Keratinocyte (primary cell): ENCODE results near the gene CHN2. TPM values are rescaled to one million over a fixed set of nuclear protein-coding genes. Genes with fewer than 3 reads are reported as not detected.

ENCODE experiments used
- DNase-seq: peaks from one replicate; pipeline ENCODE4 v3.0.0-alpha.2; 2011; ENCODE audit warnings: low read depth, missing footprints, low spot score
- FAIRE-seq: peaks from 2 replicates; lab custom pipeline; 2011; peaks lifted over from hg19 to GRCh38; lab: Jason Lieb, UNC
- H2AFZ ChIP-seq: 2 replicates; pipeline ENCODE4 v1.6.0; 2012; ENCODE audit warnings: low read length, control low read depth, inconsistent platforms; ENCODE audit not compliant: control insufficient read depth
- H3K27ac ChIP-seq: 2 replicates; pipeline ENCODE4 v1.5.1; 2011; ENCODE audit warnings: low read length; ENCODE audit not compliant: control insufficient read depth, insufficient read depth
- H3K27me3 ChIP-seq: 3 replicates; pipeline ENCODE4 v1.6.0; 2011; ENCODE audit warnings: low read length; ENCODE audit not compliant: control insufficient read depth, insufficient read depth; ENCODE audit errors: extremely low read depth
- H3K36me3 ChIP-seq, 2 experiments: 2 replicates in 1 of 2; 3 replicates in 1 of 2; pipeline ENCODE4 v1.5.1; 2011; ENCODE audit warnings: low read length in 2 of 2, mild to moderate bottlenecking in 1 of 2; ENCODE audit not compliant: control insufficient read depth in 2 of 2, insufficient read depth in 2 of 2; ENCODE audit errors: extremely low read depth in 1 of 2
- H3K4me1 ChIP-seq: 3 replicates; pipeline ENCODE4 v1.5.1; 2011; ENCODE audit warnings: low read length; ENCODE audit not compliant: control insufficient read depth, insufficient read depth; ENCODE audit errors: extremely low read depth
- H3K4me2 ChIP-seq: 3 replicates; pipeline ENCODE4 v1.6.0; 2011; ENCODE audit warnings: low read depth, low read length; ENCODE audit not compliant: control insufficient read depth, insufficient read depth; ENCODE audit errors: extremely low read depth
- H3K4me3 ChIP-seq, 3 experiments: fragments of 200-600 bp in 1 of 3; sonication (generic) in 1 of 3; 2 replicates in 2 of 3; 3 replicates in 1 of 3; pipeline ENCODE4 v1.5.1; 2011 to 2016; ENCODE audit warnings: low read length in 3 of 3, mild to moderate bottlenecking in 3 of 3, control low read depth in 2 of 3, inconsistent platforms in 1 of 3, low read depth in 1 of 3, mixed read lengths in 1 of 3, mixed run types in 1 of 3, moderate library complexity in 1 of 3; ENCODE audit not compliant: control insufficient read depth in 2 of 3, insufficient read depth in 2 of 3; ENCODE audit errors: extremely low read depth in 1 of 3
- H3K79me2 ChIP-seq: 2 replicates; pipeline ENCODE4 v1.6.0; 2012; ENCODE audit warnings: low read length; ENCODE audit not compliant: control insufficient read depth, insufficient read depth
- H3K9ac ChIP-seq: 3 replicates; pipeline ENCODE4 v1.6.0; 2011; ENCODE audit warnings: low read length; ENCODE audit not compliant: control insufficient read depth, insufficient read depth; ENCODE audit errors: extremely low read depth
- H3K9me1 ChIP-seq: 3 replicates; pipeline ENCODE4 v1.6.0; 2011; ENCODE audit warnings: low read length; ENCODE audit not compliant: control insufficient read depth, insufficient read depth; ENCODE audit errors: extremely low read depth
- H3K9me3 ChIP-seq: 2 replicates; pipeline ENCODE4 v1.5.1; 2012; ENCODE audit warnings: low read depth, low read length; ENCODE audit not compliant: control insufficient read depth
- H4K20me1 ChIP-seq: 3 replicates; pipeline ENCODE4 v1.6.0; 2011; ENCODE audit warnings: low read length; ENCODE audit not compliant: control insufficient read depth, insufficient read depth; ENCODE audit errors: extremely low read depth
- CTCF ChIP-seq, 3 experiments: IDR thresholded peaks in 1 of 3; conservative IDR thresholded peaks in 1 of 3; optimal IDR thresholded peaks in 1 of 3; 2 replicates in 2 of 3; 3 replicates in 1 of 3; pipeline versions ENCODE3 to v1.5.1; 2011; ENCODE audit warnings: low read length in 3 of 3, mild to moderate bottlenecking in 3 of 3, moderate library complexity in 2 of 3, control low read depth in 1 of 3, inconsistent platforms in 1 of 3; ENCODE audit not compliant: insufficient read depth in 2 of 3; ENCODE audit errors: extremely low read depth in 1 of 3
- EZH2 ChIP-seq: IDR thresholded peaks from one replicate; pipeline ENCODE4 v1.6.1; 2012; ENCODE audit warnings: inconsistent platforms, mild to moderate bottlenecking, low read length, moderate library complexity
- dilution Hi-C: fragments of 300-500 bp; cut with MboI; formaldehyde crosslinking; loops from one replicate; pipeline ENCODE4 v1.7.0; 2020; ENCODE audit warnings: low sequenced_read_pairs; ENCODE audit not compliant: extremely low pct_ligation_motif_present
- polyA plus RNA-seq, 5 experiments: library from polyadenylated mRNA; depleted of rRNA in 3 of 5; stranded (reverse) in 3 of 5; stranded (forward) in 1 of 5; unstranded in 1 of 5; fragments of >200 nt; gene quantifications; 1 replicate in 1 of 5; 2 replicates in 3 of 5; 3 replicates in 1 of 5; pipeline versions ENCODE4 v1.2.1 to v1.2.3, GENCODE V29; 2011 to 2012; ENCODE audit warnings: missing spikeins in 2 of 5, low read depth in 1 of 5, low replicate concordance in 1 of 5

CHN2 gene
- polyA plus RNA-seq, 1 donor (not counting 4 experiments of a cell fraction or from before 2014, with no cell fraction given) = 1.8 TPM

GRCh38 chr7:29429401-29429800, 234.8 kb downstream of the CHN2 start:
- H3K4me2 ChIP-seq = no peak overlapping the region
- no peak overlapping the region for H3K9ac ChIP-seq
- no peak overlapping the region for H3K4me3 ChIP-seq
- H3K9me1 ChIP-seq = no peaks in the 10 kb centered on the region
- no peak overlapping the region for H3K27ac ChIP-seq
- TF ChIP-seq CTCF (optimal IDR thresholded peaks at IDR 0.05 in 1 of 3, IDR thresholded peaks at IDR 0.05 in 1 of 3, conservative IDR thresholded peaks at IDR 0.05 in 1 of 3; ENCODE audit: extremely low read depth in 1 of 3, insufficient read depth in 2 of 3, low read length in 3 of 3) (no peak), EZH2 (no peak)
- no peaks in the 10 kb centered on the region for H3K4me1 ChIP-seq
- H2AFZ ChIP-seq = no peak overlapping the region
- FAIRE-seq (no peak), DNase-seq (no peak)
- H3K36me3 ChIP-seq = no peaks in the 10 kb centered on the region
- H3K27me3 ChIP-seq = no peaks in the 10 kb centered on the region
- H4K20me1 ChIP-seq = no peaks in the 10 kb centered on the region
- no peaks in the 10 kb centered on the region for H3K9me3 ChIP-seq
- dilution Hi-C loops = no loop called here
- no peaks in the 10 kb centered on the region for H3K79me2 ChIP-seq

- H3K9me3 ChIP-seq = no peaks in the 10 kb centered on the region
- no peaks in the 10 kb centered on the region for H3K79me2 ChIP-seq
- no peaks in the 10 kb centered on the region for H3K36me3 ChIP-seq
- H3K4me1 ChIP-seq = no peaks in the 10 kb centered on the region
- DNase-seq = no peak
- no peak overlapping the region for H3K27ac ChIP-seq
- H3K9me1 ChIP-seq = no peaks in the 10 kb centered on the region
- FAIRE-seq = no peak
- H2AFZ ChIP-seq = no peak overlapping the region
- no peaks in the 10 kb centered on the region for H4K20me1 ChIP-seq
- H3K4me2 ChIP-seq = no peak overlapping the region
- dilution Hi-C loops = no loop called here
- no peak overlapping the region for H3K9ac ChIP-seq
- H3K4me3 ChIP-seq = no peak overlapping the region
- no peaks in the 10 kb centered on the region for H3K27me3 ChIP-seq
- TF ChIP-seq CTCF (optimal IDR thresholded peaks at IDR 0.05 in 1 of 3, IDR thresholded peaks at IDR 0.05 in 1 of 3, conservative IDR thresholded peaks at IDR 0.05 in 1 of 3; ENCODE audit: extremely low read depth in 1 of 3, insufficient read depth in 2 of 3, low read length in 3 of 3) (no peak), EZH2 (no peak)
Measured at GRCh38 chr7:29430279-29430949, 235.8 kb downstream of the CHN2 start.
